Measurements from ENCODE around the gene OR8G1. TPM values are rescaled to one million over a fixed set of nuclear protein-coding genes. Genes with fewer than 3 reads are reported as not detected.

Gene OR8G1
- total and polyA plus RNA-seq, 10 of the 15 experiments (the other 5 are each of a cell fraction or from before 2014, with no cell fraction given) = not detected

DNA sequence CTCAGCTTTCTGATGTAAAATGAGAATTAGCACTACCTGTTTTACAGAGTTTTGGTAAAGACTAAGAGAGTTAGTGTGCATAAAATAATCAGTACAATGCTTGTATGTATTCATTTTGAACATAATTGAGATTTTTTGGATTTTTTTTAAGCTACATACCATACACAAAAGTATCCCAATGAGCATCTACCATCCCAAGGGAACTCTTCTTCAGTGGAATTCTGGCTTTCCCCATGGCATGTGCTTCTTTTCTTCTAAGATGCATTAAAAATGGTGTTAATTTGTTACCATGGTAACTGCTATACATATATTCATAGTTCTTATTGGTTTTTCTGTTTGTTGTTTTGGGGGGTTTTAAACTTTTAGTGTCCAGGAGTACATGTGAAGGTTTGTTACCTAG, 55.1 kb downstream of the OR8G1 start:
- in situ Hi-C loops (cut with MboI) = no loop called here

More for the DNA sequence above, 55.1 kb downstream of the OR8G1 start:
- TF ChIP-seq TCF12 (IDR thresholded peaks at IDR 0.05; ENCODE audit: low read depth, low read length) (no peak), SIX5 (IDR thresholded peaks at IDR 0.05; ENCODE audit: low read depth, low read length, severe bottlenecking) (no peak), BRCA1 (IDR thresholded peaks at IDR 0.05; ENCODE audit: low read depth, low read length) (no peak), SRF (IDR thresholded peaks at IDR 0.05; ENCODE audit: low read depth in 2 of 2, low read length in 2 of 2) (no peak), CBFB (IDR thresholded peaks at IDR 0.05; ENCODE audit: low read depth) (no peak), CEBPB (IDR thresholded peaks at IDR 0.05; ENCODE audit: borderline replicate concordance in 1 of 2, low read depth in 2 of 2, low read length in 2 of 2) (no peak), EED (IDR thresholded peaks at IDR 0.05; ENCODE audit: low read depth) (no peak), PAX8 (IDR thresholded peaks at IDR 0.05) (no peak), HSF1 (IDR thresholded peaks at IDR 0.05; ENCODE audit: low read depth, low read length) (no peak), RBBP5 (conservative IDR thresholded peaks at IDR 0.05) (no peak), ZBED1 (IDR thresholded peaks at IDR 0.05; ENCODE audit: borderline replicate concordance) (no peak), MXI1 (IDR thresholded peaks at IDR 0.05; ENCODE audit: low read depth, low read length) (no peak), SUPT20H (IDR thresholded peaks at IDR 0.05; ENCODE audit: borderline replicate concordance, control insufficient read depth, low read depth, low read length) (no peak), CHD2 (IDR thresholded peaks at IDR 0.05; ENCODE audit: borderline replicate concordance, low read depth, low read length) (no peak), KLF5 (IDR thresholded peaks at IDR 0.05; ENCODE audit: partially characterized antibody) (no peak), TCF7 (IDR thresholded peaks at IDR 0.05; ENCODE audit: borderline replicate concordance) (no peak), NFYB (IDR thresholded peaks at IDR 0.05; ENCODE audit: insufficient read depth, low read depth, low read length) (no peak)
- TF ChIP-seq, protein P1, sequence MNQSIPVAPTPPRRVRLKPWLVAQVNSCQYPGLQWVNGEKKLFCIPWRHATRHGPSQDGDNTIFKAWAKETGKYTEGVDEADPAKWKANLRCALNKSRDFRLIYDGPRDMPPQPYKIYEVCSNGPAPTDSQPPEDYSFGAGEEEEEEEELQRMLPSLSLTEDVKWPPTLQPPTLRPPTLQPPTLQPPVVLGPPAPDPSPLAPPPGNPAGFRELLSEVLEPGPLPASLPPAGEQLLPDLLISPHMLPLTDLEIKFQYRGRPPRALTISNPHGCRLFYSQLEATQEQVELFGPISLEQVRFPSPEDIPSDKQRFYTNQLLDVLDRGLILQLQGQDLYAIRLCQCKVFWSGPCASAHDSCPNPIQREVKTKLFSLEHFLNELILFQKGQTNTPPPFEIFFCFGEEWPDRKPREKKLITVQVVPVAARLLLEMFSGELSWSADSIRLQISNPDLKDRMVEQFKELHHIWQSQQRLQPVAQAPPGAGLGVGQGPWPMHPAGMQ (IDR thresholded peaks at IDR 0.05; ENCODE audit: borderline replicate concordance) = no peak
- TF ChIP-seq, protein P2, sequence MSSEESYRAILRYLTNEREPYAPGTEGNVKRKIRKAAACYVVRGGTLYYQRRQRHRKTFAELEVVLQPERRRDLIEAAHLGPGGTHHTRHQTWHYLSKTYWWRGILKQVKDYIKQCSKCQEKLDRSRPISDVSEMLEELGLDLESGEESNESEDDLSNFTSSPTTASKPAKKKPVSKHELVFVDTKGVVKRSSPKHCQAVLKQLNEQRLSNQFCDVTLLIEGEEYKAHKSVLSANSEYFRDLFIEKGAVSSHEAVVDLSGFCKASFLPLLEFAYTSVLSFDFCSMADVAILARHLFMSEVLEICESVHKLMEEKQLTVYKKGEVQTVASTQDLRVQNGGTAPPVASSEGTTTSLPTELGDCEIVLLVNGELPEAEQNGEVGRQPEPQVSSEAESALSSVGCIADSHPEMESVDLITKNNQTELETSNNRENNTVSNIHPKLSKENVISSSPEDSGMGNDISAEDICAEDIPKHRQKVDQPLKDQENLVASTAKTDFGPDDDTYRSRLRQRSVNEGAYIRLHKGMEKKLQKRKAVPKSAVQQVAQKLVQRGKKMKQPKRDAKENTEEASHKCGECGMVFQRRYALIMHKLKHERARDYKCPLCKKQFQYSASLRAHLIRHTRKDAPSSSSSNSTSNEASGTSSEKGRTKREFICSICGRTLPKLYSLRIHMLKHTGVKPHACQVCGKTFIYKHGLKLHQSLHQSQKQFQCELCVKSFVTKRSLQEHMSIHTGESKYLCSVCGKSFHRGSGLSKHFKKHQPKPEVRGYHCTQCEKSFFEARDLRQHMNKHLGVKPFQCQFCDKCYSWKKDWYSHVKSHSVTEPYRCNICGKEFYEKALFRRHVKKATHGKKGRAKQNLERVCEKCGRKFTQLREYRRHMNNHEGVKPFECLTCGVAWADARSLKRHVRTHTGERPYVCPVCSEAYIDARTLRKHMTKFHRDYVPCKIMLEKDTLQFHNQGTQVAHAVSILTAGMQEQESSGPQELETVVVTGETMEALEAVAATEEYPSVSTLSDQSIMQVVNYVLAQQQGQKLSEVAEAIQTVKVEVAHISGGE (CRISPR knock-in tag; IDR thresholded peaks at IDR 0.05) = no peak
- TF ChIP-seq, protein P3, sequence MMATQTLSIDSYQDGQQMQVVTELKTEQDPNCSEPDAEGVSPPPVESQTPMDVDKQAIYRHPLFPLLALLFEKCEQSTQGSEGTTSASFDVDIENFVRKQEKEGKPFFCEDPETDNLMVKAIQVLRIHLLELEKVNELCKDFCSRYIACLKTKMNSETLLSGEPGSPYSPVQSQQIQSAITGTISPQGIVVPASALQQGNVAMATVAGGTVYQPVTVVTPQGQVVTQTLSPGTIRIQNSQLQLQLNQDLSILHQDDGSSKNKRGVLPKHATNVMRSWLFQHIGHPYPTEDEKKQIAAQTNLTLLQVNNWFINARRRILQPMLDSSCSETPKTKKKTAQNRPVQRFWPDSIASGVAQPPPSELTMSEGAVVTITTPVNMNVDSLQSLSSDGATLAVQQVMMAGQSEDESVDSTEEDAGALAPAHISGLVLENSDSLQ (IDR thresholded peaks at IDR 0.05) = no peak
- ChIA-PET SMC1A (ENCODE audit: uncharacterized antibody, unreplicated experiment) (no interaction called here), CTCF (no interaction called here), POLR2A (no interaction called here), RAD21 (ENCODE audit: unreplicated experiment) (no interaction called here)
- Histone ChIP-seq H3K4me2 (ENCODE audit: control insufficient read depth, insufficient read depth) (no peak overlapping the region), H3K9me3 (replicated peaks; ENCODE audit: control insufficient read depth, insufficient read depth, low read length) (no peaks in the 10 kb centered on the region), H2AFZ (ENCODE audit: control insufficient read depth, low read depth, low read length) (no peak overlapping the region), H3K27ac (ENCODE audit: control insufficient read depth, insufficient read depth) (no peak overlapping the region), H3K36me3 (ENCODE audit: control insufficient read depth in 2 of 2, insufficient read depth in 2 of 2, low read length in 1 of 2) (no peaks in the 10 kb centered on the region), H3K9ac (ENCODE audit: control insufficient read depth, insufficient read depth, low read length) (no peak overlapping the region), H3K4me1 (ENCODE audit: control insufficient read depth, insufficient read depth, low read length) (no peaks in the 10 kb centered on the region), H3K79me2 (ENCODE audit: control insufficient read depth, insufficient read depth, low read length) (no peaks in the 10 kb centered on the region), H3K4me3 (no peak overlapping the region), H4K20me1 (ENCODE audit: control insufficient read depth, insufficient read depth) (no peaks in the 10 kb centered on the region), H3K27me3 (replicated peaks in 1 of 2; ENCODE audit: control insufficient read depth in 2 of 2, insufficient read depth in 2 of 2, low read length in 1 of 2) (no peaks in the 10 kb centered on the region)
- no TSS peak for BruUV-seq (replicated peaks)
- no peak for FAIRE-seq
- ATAC-seq = no peak
- DNase-seq (ENCODE audit: low read depth, low spot score) = no peak
- intact Hi-C loops (cut with micrococcal nuclease; ENCODE audit: unreplicated experiment) = no loop called here
